Chondrocyte (in vitro differentiated cells): Measurements from ENCODE around the gene EFNA2. TPM values are rescaled to one million over a fixed set of nuclear protein-coding genes. Genes with fewer than 3 reads are reported as not detected.

Source experiments
- DNase-seq: peaks from one replicate; pipeline ENCODE4 v3.0.0; 2021; ENCODE audit warnings: mixed read lengths, low spot score
- H3K27ac Mint-ChIP-seq: one replicate; pipeline ENCODE4 v1.8.0; 2021; ENCODE audit warnings: mild to moderate bottlenecking, moderate library complexity, mixed read lengths; ENCODE audit not compliant: unreplicated experiment
- H3K27me3 Mint-ChIP-seq: 2 replicates; pipeline ENCODE4 v1.8.0; 2021; ENCODE audit warnings: low read depth, mixed read lengths
- H3K36me3 Mint-ChIP-seq: 2 replicates; pipeline ENCODE4 v1.8.0; 2021; ENCODE audit warnings: low read depth, mixed read lengths
- H3K4me1 Mint-ChIP-seq: 2 replicates; pipeline ENCODE4 v1.8.0; 2021; ENCODE audit warnings: low read depth, mild to moderate bottlenecking, mixed read lengths
- H3K4me3 Mint-ChIP-seq: one replicate; pipeline ENCODE4 v1.8.0; 2021; ENCODE audit warnings: mild to moderate bottlenecking, moderate library complexity, mixed read lengths; ENCODE audit not compliant: unreplicated experiment
- H3K9me3 Mint-ChIP-seq: 2 replicates; pipeline ENCODE4 v1.8.0; 2021; ENCODE audit warnings: low read depth, mixed read lengths
- CTCF ChIP-seq: fragments of 200-600 bp; sonication (generic); IDR thresholded peaks from 2 replicates; pipeline ENCODE4 v1.5.0; 2021; ENCODE audit warnings: antibody characterized with exemption, mild to moderate bottlenecking, moderate library complexity
- total RNA-seq: library from RNA; stranded (reverse); gene quantifications from 3 replicates; pipeline ENCODE4 v1.2.1, GENCODE V29; 2021

EFNA2 gene
- total RNA-seq, 1 donor from 2014 or later = 7.0 TPM

- H3K4me1 Mint-ChIP-seq = peaks cover 71% of the 10 kb centered on the region
Measured at GRCh38 chr19:1270213-1270853, 15.3 kb upstream of the EFNA2 start.

GRCh38 chr19:1270854-1271527, 14.7 kb upstream of the EFNA2 start:
- Mint-ChIP-seq H3K27ac (peak overlapping the region; percentile 93), H3K4me1 (peaks cover 64% of the 10 kb centered on the region), H3K36me3 (peaks cover 33% of the 10 kb centered on the region), H3K9me3 (no peaks in the 10 kb centered on the region), H3K27me3 (no peaks in the 10 kb centered on the region), H3K4me3 (peak overlapping the region; percentile 84)
- no peak for DNase-seq
- TF ChIP-seq CTCF = no peak

More at GRCh38 chr19:1270213-1270853, 15.3 kb upstream of the EFNA2 start:
- no peaks in the 10 kb centered on the region for H3K27me3 Mint-ChIP-seq
- H3K4me3 Mint-ChIP-seq = peak overlapping the region; percentile 84
- H3K27ac Mint-ChIP-seq = peak overlapping the region; percentile 93
- no peak for TF ChIP-seq CTCF
- DNase-seq = no peak
- H3K36me3 Mint-ChIP-seq = peaks cover 33% of the 10 kb centered on the region
- H3K9me3 Mint-ChIP-seq = no peaks in the 10 kb centered on the region

- H3K27ac Mint-ChIP-seq = peak overlapping the region; percentile 93
- H3K4me1 Mint-ChIP-seq = peaks cover 64% of the 10 kb centered on the region
- DNase-seq = no peak
- no peak for TF ChIP-seq CTCF
- H3K4me3 Mint-ChIP-seq = peak overlapping the region; percentile 84
- peaks cover 33% of the 10 kb centered on the region for H3K36me3 Mint-ChIP-seq
- H3K9me3 Mint-ChIP-seq = no peaks in the 10 kb centered on the region
- H3K27me3 Mint-ChIP-seq = no peaks in the 10 kb centered on the region
Measured at GRCh38 chr19:1271528-1272422, 13.9 kb upstream of the EFNA2 start.

GRCh38 chr19:1272423-1273262, 13.0 kb upstream of the EFNA2 start:
- DNase-seq = no peak
- Mint-ChIP-seq H3K36me3 (peaks cover 33% of the 10 kb centered on the region), H3K27ac (no peak overlapping the region), H3K27me3 (no peaks in the 10 kb centered on the region), H3K4me1 (peaks cover 60% of the 10 kb centered on the region), H3K9me3 (no peaks in the 10 kb centered on the region), H3K4me3 (peak overlapping the region; percentile 19)
- no peak for TF ChIP-seq CTCF
